RWPE2 (cell line): ENCODE measurements around the gene VPS37B.

Experiments
- ATAC-seq: fragments of 200-7000 bp; cut with Tn5 transposase; 3 replicates; pipeline ENCODE4 v1.9.1; 2021; ENCODE audit warnings: low read depth
- DNase-seq: peaks from one replicate; pipeline ENCODE4 v3.0.0-alpha.2; 2020; ENCODE audit warnings: low spot score
- H3K27ac ChIP-seq: fragments of 450-650 bp; 2 replicates; pipeline ENCODE4 v1.5.1; 2017; ENCODE audit warnings: mild to moderate bottlenecking; ENCODE audit not compliant: poor library complexity, severe bottlenecking
- H3K27me3 ChIP-seq: fragments of 250-450 bp; sonication (Bioruptor Pico); 2 replicates; pipeline ENCODE4 v1.5.1; 2021; ENCODE audit warnings: mild to moderate bottlenecking, moderate library complexity; ENCODE audit not compliant: insufficient read depth, poor library complexity, severe bottlenecking
- H3K36me3 ChIP-seq: fragments of 250-450 bp; sonication (Bioruptor Pico); 2 replicates; pipeline ENCODE4 v1.5.1; 2020; ENCODE audit warnings: low read depth, mild to moderate bottlenecking, moderate library complexity
- H3K4me1 ChIP-seq: fragments of 250-450 bp; sonication (Bioruptor Pico); 2 replicates; pipeline ENCODE4 v1.5.1; 2021; ENCODE audit warnings: mild to moderate bottlenecking, moderate library complexity; ENCODE audit not compliant: insufficient read depth, poor library complexity, severe bottlenecking
- H3K4me3 ChIP-seq: fragments of 250-450 bp; sonication (Bioruptor Pico); 2 replicates; pipeline ENCODE4 v1.5.1; 2021; ENCODE audit warnings: mild to moderate bottlenecking, moderate library complexity; ENCODE audit not compliant: severe bottlenecking
- H3K9me3 ChIP-seq: fragments of 250-450 bp; sonication (Bioruptor Pico); 2 replicates; pipeline ENCODE4 v1.5.1; 2021; ENCODE audit warnings: mild to moderate bottlenecking, moderate library complexity; ENCODE audit not compliant: severe bottlenecking
- CTCF ChIP-seq: fragments of 450-650 bp; IDR thresholded peaks from one replicate; pipeline ENCODE4 v1.5.1; 2017; ENCODE audit warnings: mild to moderate bottlenecking, moderate library complexity; ENCODE audit not compliant: poor library complexity, severe bottlenecking

The VPS37B gene

GRCh38 chr12:122845041-122845864 lies 50.7 kb downstream of the VPS37B start:
- TF ChIP-seq CTCF: no peak
- Histone ChIP-seq H3K36me3 (no peaks in the 10 kb centered on the region), H3K27me3 (no peaks in the 10 kb centered on the region), H3K4me3 (no peak overlapping the region), H3K27ac (no peak overlapping the region), H3K9me3 (no peaks in the 10 kb centered on the region), H3K4me1 (peaks cover 15% of the 10 kb centered on the region)
- no peak for ATAC-seq
- DNase-seq: peak; percentile 55

GRCh38 chr12:122844366-122844971 lies 51.5 kb downstream of the VPS37B start:
- TF ChIP-seq CTCF: no peak
- no peaks in the 10 kb centered on the region for H3K27me3 ChIP-seq
- no peak overlapping the region for H3K4me3 ChIP-seq
- H3K27ac ChIP-seq: no peak overlapping the region
- ATAC-seq (no peak), DNase-seq (no peak)
- H3K36me3 ChIP-seq: no peaks in the 10 kb centered on the region
- peaks cover 22% of the 10 kb centered on the region for H3K4me1 ChIP-seq
- no peaks in the 10 kb centered on the region for H3K9me3 ChIP-seq

GRCh38 chr12:122843455-122843854 lies 52.5 kb downstream of the VPS37B start:
- Histone ChIP-seq H3K4me3 (no peak overlapping the region), H3K27ac (no peak overlapping the region), H3K4me1 (peaks cover 22% of the 10 kb centered on the region), H3K36me3 (no peaks in the 10 kb centered on the region), H3K27me3 (no peaks in the 10 kb centered on the region), H3K9me3 (no peaks in the 10 kb centered on the region)
- ATAC-seq (no peak), DNase-seq (no peak)
- no peak for TF ChIP-seq CTCF

DNA sequence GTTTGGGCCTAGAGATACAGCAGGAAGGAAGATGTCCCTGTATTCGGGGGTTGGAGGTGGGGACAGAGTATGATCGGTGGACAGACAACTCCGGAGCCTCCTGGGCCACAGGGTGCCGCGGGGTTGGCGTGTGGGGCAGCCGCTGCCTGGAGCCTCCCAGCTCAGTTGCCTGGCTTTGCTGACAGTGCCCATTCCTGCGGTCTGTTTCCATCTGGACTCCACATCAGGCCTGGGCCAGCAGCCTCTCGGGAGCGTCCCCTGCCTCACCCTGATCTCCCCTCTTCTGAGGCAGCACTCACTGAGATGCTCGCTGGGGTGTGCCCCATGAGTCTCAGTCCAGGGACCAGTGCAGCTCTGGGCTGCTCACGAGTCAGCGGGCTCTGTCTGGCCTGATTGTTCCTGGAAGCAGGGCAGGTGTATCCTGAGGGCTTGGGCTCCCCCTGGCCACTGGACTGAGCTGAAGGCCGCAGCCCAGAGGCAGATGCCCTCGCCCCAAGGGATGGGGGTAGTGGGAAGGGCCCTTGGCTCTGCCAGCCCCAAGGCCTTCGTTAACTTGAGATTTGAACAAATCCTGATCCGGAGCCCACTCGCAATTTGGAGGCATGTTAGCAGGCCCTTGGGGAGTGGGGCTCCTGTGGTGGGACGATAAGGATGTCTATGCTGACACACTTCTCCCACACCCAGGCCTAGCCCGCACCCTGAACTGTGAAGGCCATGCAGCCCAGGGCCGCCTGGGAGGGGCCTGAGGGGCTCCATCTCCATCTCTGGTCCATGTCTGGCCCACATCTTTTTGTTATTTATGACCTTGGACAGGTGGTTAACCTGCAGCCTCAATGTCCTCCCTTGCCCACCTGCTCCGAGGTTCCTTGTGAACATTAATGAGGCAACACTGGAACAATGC lies 53.2 kb downstream of the VPS37B start:
- no peak for DNase-seq
- Histone ChIP-seq H3K9me3 (no peaks in the 10 kb centered on the region), H3K4me3 (no peak overlapping the region), H3K4me1 (peaks cover 25% of the 10 kb centered on the region), H3K36me3 (no peaks in the 10 kb centered on the region), H3K27me3 (no peaks in the 10 kb centered on the region), H3K27ac (no peak overlapping the region)
- ATAC-seq: no peak
- TF ChIP-seq CTCF: no peak
